RPMI7951 (cell line): Measurements from ENCODE around the gene BGLAP. TPM values are rescaled to one million over a fixed set of nuclear protein-coding genes. Genes with fewer than 3 reads are reported as not detected.

Experiments
- DNase-seq: peaks from one replicate; pipeline ENCODE4 v3.0.0-alpha.2; 2012; ENCODE audit warnings: low read depth
- total RNA-seq: library from RNA; depleted of rRNA; stranded (reverse); fragments of >200 nt; shearing (Covaris generic); gene quantifications from 2 replicates; pipeline ENCODE4 v1.2.3, GENCODE V29; 2014; rRNA removed

Gene BGLAP
- total RNA-seq, 1 experiment from 2014 or later = 17.7 TPM

- DNase-seq = peak; percentile 75
Measured at GRCh38 chr1:156291226-156292061, 49.5 kb downstream of the BGLAP start.

Other genes starting within 250 kb of the BGLAP start
- gene SSR2, start 221.2 kb upstream of the BGLAP start, total RNA-seq = 657 and 685 TPM in 2 replicates
- 19.6 and 20.3 TPM in 2 replicates for gene UBQLN4, start 188.4 kb upstream of the BGLAP start, total RNA-seq
- 102 and 118 TPM in 2 replicates for gene LAMTOR2, start 187.4 kb upstream of the BGLAP start, total RNA-seq
- not detected in 2 replicates for gene RAB25, start 181.0 kb upstream of the BGLAP start, total RNA-seq
- gene MEX3A, start 159.7 kb upstream of the BGLAP start, total RNA-seq = 2.1 and 2.4 TPM in 2 replicates
- gene LMNA, start 127.5 kb upstream of the BGLAP start, total RNA-seq = 919 and 1,055 TPM in 2 replicates
- gene SEMA4A, start 88.6 kb upstream of the BGLAP start, total RNA-seq = 0.20 and 0.36 TPM in 2 replicates
- 8.3 and 10.1 TPM in 2 replicates for gene SLC25A44, start 48.1 kb upstream of the BGLAP start, total RNA-seq
- gene PMF1, start 29.2 kb upstream of the BGLAP start, total RNA-seq = 76.6 and 81.0 TPM in 2 replicates
- 0.12 and 0.29 TPM in 2 replicates for gene PAQR6, start 5.9 kb downstream of the BGLAP start, total RNA-seq
- gene SMG5, start 40.6 kb downstream of the BGLAP start, total RNA-seq = 48.4 and 54.3 TPM in 2 replicates
- 2.4 TPM in 2 replicates for gene TMEM79, start 42.1 kb downstream of the BGLAP start, total RNA-seq
- gene GLMP, start 53.5 kb downstream of the BGLAP start, total RNA-seq = 55.8 and 70.2 TPM in 2 replicates
- gene VHLL, start 57.1 kb downstream of the BGLAP start, total RNA-seq = not detected in 2 replicates
- gene CCT3, start 96.1 kb downstream of the BGLAP start, total RNA-seq = 455 and 483 TPM in 2 replicates
- gene TSACC, start 96.3 kb downstream of the BGLAP start, total RNA-seq = not detected in 2 replicates
- not detected in 2 replicates for gene RHBG, start 127.0 kb downstream of the BGLAP start, total RNA-seq